ENCODE measurements around the gene PLA2G4E. TPM values are rescaled to one million over a fixed set of nuclear protein-coding genes. Genes with fewer than 3 reads are reported as not detected.

The PLA2G4E gene
- total and polyA plus RNA-seq, 2 donors (not counting 1 experiment from before 2014, with no cell fraction given): not detected

DNA sequence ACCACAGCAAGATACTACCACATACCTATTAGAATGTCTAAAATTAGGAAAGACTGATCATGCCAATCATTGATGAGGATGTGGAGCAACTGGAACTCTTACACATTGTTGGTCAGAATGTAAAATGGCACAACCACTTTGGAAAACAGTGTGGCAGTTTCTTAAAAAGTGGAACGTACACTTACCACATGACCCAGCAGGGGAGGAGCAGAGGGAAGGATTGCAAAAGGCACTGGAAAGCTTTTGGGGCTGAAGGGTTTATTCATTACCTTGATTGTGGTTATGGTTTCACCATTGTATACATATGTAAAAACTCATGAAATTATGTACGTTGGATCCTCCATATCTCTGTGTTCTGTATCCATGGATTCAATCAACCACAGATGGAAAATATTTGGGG is 45.2 kb downstream of the PLA2G4E start:
- Histone ChIP-seq H3K27me3 (ENCODE audit: control insufficient read depth, insufficient read depth, low read length) (peaks cover 2% of the 10 kb centered on the region), H3K27ac (ENCODE audit: insufficient read depth, low read length) (no peak overlapping the region), H3K4me2 (ENCODE audit: extremely low read depth, insufficient read depth, low read length) (no peak overlapping the region), H3K36me3 (ENCODE audit: control insufficient read depth, insufficient read depth, low read length) (no peaks in the 10 kb centered on the region), H4K20me1 (ENCODE audit: control insufficient read depth, extremely low read depth, insufficient read depth, low read length) (no peaks in the 10 kb centered on the region), H3K9me3 (ENCODE audit: control insufficient read depth, insufficient read depth, low read depth, low read length) (no peaks in the 10 kb centered on the region), H2AFZ (ENCODE audit: low read length) (no peak overlapping the region), H3K9ac (ENCODE audit: insufficient read depth, low read length) (no peak overlapping the region), H3K4me1 (ENCODE audit: control insufficient read depth, extremely low read depth, insufficient read depth, low read length) (peaks cover 5% of the 10 kb centered on the region), H3K79me2 (ENCODE audit: control insufficient read depth, insufficient read depth, low read length) (peaks cover 16% of the 10 kb centered on the region), H3K4me3 (replicated peaks in 1 of 4; ENCODE audit: control extremely low read depth in 1 of 4, insufficient read depth in 1 of 4, low read depth in 3 of 4, low read length in 4 of 4) (no peak overlapping the region)
- TF ChIP-seq, protein P1, sequence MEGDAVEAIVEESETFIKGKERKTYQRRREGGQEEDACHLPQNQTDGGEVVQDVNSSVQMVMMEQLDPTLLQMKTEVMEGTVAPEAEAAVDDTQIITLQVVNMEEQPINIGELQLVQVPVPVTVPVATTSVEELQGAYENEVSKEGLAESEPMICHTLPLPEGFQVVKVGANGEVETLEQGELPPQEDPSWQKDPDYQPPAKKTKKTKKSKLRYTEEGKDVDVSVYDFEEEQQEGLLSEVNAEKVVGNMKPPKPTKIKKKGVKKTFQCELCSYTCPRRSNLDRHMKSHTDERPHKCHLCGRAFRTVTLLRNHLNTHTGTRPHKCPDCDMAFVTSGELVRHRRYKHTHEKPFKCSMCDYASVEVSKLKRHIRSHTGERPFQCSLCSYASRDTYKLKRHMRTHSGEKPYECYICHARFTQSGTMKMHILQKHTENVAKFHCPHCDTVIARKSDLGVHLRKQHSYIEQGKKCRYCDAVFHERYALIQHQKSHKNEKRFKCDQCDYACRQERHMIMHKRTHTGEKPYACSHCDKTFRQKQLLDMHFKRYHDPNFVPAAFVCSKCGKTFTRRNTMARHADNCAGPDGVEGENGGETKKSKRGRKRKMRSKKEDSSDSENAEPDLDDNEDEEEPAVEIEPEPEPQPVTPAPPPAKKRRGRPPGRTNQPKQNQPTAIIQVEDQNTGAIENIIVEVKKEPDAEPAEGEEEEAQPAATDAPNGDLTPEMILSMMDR (conservative IDR thresholded peaks at IDR 0.05 in 1 of 2, IDR thresholded peaks at IDR 0.05 in 1 of 2; ENCODE audit: low read depth in 1 of 2, low read length in 2 of 2): no peak
- TF ChIP-seq EZH2 (IDR thresholded peaks at IDR 0.05; ENCODE audit: low read length, missing control alignments): no peak
- DNase-seq (ENCODE audit: low read depth in 2 of 2): no peak

DNA sequence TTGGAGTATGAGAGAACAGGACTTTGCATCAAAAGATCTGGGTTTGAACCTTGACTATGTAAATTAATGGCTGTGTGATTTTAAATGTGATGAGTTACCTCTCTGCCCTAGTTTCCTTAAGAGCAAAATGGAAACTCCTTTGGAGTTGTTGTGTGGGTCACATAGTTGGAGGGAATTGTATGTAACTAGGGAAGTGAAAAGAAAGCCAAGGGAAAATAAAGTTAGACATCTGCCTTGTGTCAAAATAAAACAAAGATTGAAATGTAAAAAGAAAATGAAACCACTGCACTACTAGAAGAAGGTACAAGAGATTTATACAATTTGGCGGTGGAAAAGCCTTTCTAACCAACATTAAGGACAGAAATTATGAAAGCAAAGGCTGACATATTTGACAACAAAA is 46.8 kb downstream of the PLA2G4E start:
- Histone ChIP-seq H3K4me2 (ENCODE audit: extremely low read depth, insufficient read depth, low read length) (no peak overlapping the region), H3K27ac (ENCODE audit: insufficient read depth, low read length) (no peak overlapping the region), H3K36me3 (ENCODE audit: control insufficient read depth, insufficient read depth, low read length) (no peaks in the 10 kb centered on the region), H2AFZ (ENCODE audit: low read length) (no peak overlapping the region), H3K4me3 (replicated peaks in 1 of 4; ENCODE audit: control extremely low read depth in 1 of 4, insufficient read depth in 1 of 4, low read depth in 3 of 4, low read length in 4 of 4) (no peak overlapping the region), H3K9ac (ENCODE audit: insufficient read depth, low read length) (no peak overlapping the region), H3K9me3 (ENCODE audit: control insufficient read depth, insufficient read depth, low read depth, low read length) (no peaks in the 10 kb centered on the region), H3K27me3 (ENCODE audit: control insufficient read depth, insufficient read depth, low read length) (peaks cover 2% of the 10 kb centered on the region), H3K79me2 (ENCODE audit: control insufficient read depth, insufficient read depth, low read length) (peaks cover 29% of the 10 kb centered on the region), H3K4me1 (ENCODE audit: control insufficient read depth, extremely low read depth, insufficient read depth, low read length) (peaks cover 7% of the 10 kb centered on the region), H4K20me1 (ENCODE audit: control insufficient read depth, extremely low read depth, insufficient read depth, low read length) (no peaks in the 10 kb centered on the region)
- no peak for DNase-seq (ENCODE audit: low read depth in 2 of 2)
- TF ChIP-seq, protein P1 (conservative IDR thresholded peaks at IDR 0.05 in 1 of 2, IDR thresholded peaks at IDR 0.05 in 1 of 2; ENCODE audit: low read depth in 1 of 2, low read length in 2 of 2): no peak
- TF ChIP-seq EZH2 (IDR thresholded peaks at IDR 0.05; ENCODE audit: low read length, missing control alignments): no peak

DNA sequence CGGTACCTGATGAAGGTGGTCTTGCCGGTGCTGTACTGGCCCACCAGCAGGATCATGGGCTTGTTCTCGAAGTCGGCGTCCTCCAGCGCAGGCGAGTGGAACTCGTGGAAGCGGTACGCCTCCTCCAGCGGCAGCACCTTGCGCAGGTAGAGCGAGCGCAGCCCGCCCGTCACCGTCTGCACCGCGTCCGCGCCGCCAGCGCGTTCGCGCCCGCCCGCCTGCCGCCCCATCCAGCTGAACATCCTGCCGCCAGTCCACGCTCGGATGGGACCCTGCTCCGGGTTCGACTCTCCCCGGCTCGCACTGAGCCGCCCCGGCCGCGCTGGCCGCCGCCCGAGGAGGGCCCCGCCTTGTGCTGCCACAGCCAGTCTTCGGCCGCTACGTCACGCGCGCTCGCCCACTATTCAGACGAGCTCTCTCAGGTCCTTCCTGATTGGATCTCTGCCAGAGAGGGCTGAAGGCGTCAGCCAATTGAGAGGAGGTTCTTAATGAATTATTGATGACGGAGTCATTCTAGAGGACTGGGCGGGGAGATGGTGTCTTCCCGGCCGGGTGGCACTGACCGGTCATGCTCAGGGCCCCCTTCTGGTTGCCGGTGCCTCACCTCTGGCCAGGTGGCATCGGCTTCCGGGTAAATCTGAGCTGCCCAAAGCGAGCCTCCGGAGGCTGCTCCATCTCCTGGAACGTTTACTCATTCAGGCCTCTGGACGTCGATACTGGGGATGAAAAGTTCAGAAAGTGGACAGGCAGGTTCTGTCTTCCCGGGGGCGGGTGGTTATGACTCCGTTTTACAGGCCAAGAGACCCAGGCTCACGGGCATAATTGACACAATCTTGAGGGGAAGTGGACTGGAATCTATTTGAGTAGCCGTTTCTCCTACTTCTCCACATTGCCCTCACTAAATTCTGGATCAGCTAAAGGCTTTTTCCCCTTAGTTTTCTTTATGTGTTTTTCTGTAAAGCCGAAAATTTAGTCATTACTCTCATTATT is 48.3 kb downstream of the PLA2G4E start, which contains the start of gene EHD4:
TSS of gene EHD4 (minus strand) at position 305 of the 990 bp plus-strand sequence. CDS start at position 242, 63 bp downstream.
- H4K20me1 ChIP-seq (ENCODE audit: control insufficient read depth, extremely low read depth, insufficient read depth, low read length): no peaks in the 10 kb centered on the region
- H3K27me3 ChIP-seq (ENCODE audit: control insufficient read depth, insufficient read depth, low read length): peaks cover 2% of the 10 kb centered on the region
- peak within 1 kb of the TSS; percentile 97 for H2AFZ ChIP-seq (ENCODE audit: low read length)
- peak within 1 kb of the TSS; percentile 93 for H3K4me2 ChIP-seq (ENCODE audit: extremely low read depth, insufficient read depth, low read length)
- peak; percentile 99 for DNase-seq (ENCODE audit: low read depth in 2 of 2)
- no peaks in the 10 kb centered on the region for H3K36me3 ChIP-seq (ENCODE audit: control insufficient read depth, insufficient read depth, low read length)
- H3K79me2 ChIP-seq (ENCODE audit: control insufficient read depth, insufficient read depth, low read length): peaks cover 37% of the 10 kb centered on the region
- peak within 1 kb of the TSS; percentile 85 for H3K9ac ChIP-seq (ENCODE audit: insufficient read depth, low read length)
- H3K9me3 ChIP-seq (ENCODE audit: control insufficient read depth, insufficient read depth, low read depth, low read length): no peaks in the 10 kb centered on the region
- no peak for TF ChIP-seq EZH2 (IDR thresholded peaks at IDR 0.05; ENCODE audit: low read length, missing control alignments)
- TF ChIP-seq, protein P1 (conservative IDR thresholded peaks at IDR 0.05 in 1 of 2, IDR thresholded peaks at IDR 0.05 in 1 of 2; ENCODE audit: low read depth in 1 of 2, low read length in 2 of 2): peak; percentile 24 to 27
- H3K4me1 ChIP-seq (ENCODE audit: control insufficient read depth, extremely low read depth, insufficient read depth, low read length): peaks cover 7% of the 10 kb centered on the region
- H3K27ac ChIP-seq (ENCODE audit: insufficient read depth, low read length): peak within 1 kb of the TSS; percentile 85
- H3K4me3 ChIP-seq (replicated peaks in 1 of 4; ENCODE audit: control extremely low read depth in 1 of 4, insufficient read depth in 1 of 4, low read depth in 3 of 4, low read length in 4 of 4): peak within 1 kb of the TSS; percentile 80 to 99 (median 92)

Data from fibroblast of lung (primary cell).